COLO829 (cell line): Measurements from ENCODE around the gene EEF2K.
"Not testable (repeated sequence)": the region's sequence is repeated elsewhere in the genome, so short reads cannot be mapped to it uniquely, and the experiment has no call there.

ENCODE experiments used
- DNase-seq: peaks from one replicate; pipeline ENCODE4 v3.0.0; 2012; ENCODE audit warnings: low spot score

The EEF2K gene

DNA sequence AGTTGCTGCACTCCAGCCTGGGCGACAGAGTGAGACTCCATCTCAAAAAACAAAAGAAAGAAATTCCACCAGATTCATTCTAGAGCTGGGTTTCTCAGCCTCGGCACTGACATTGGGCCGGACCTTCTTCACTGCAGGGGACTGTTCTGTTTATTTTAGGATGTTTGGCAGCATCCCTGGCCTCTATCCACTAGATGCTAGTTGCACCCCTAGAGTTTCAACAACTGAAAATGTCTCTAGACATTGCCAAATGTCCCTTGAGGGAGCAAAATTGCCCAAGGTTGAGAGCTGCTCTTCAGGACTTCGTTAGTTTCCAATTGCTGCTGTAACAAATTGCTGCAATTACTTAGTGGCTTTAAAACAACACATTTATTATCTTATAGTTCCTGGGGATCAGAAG is 7.2 kb downstream of the EEF2K start:
- no peak for DNase-seq

DNA sequence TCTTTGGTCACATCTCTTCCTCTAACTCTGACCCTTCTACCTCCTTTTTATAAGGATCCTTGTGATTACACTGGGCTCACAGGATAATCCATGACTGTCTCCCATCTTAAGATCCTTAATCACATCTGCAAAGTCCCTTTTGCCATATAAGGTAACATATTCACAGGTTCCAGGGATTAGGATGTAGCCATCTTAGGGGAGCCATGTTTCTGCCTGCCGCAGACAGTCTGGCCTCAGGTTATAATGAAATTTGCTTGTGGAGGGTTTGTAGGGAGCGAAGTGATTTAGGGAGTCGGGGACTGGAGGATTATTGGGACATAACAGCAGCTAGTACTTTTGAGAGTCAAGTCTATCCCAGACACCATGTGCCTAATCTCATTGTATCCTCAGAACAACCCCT is 7.7 kb downstream of the EEF2K start:
- DNase-seq = no peak

DNA sequence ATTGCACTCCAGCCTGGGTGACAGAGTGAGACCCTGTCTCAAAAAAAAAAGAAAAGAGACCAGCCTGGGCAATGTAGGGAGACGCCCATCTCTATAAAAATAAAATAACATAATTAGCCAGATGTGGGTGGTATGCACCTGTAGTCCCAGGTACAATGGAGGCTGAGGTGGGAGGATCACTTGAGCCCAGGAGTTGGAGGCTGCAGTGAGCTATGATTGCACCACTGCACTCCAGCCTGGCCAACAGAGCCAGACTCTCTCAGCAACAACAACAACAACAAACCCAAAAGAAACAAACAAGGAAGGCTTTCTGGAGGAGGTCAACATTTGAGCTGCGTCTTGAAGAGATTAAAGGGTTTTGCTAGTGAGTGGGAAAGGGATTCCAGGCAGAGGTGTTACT is 8.3 kb downstream of the EEF2K start:
- no peak for DNase-seq

DNA sequence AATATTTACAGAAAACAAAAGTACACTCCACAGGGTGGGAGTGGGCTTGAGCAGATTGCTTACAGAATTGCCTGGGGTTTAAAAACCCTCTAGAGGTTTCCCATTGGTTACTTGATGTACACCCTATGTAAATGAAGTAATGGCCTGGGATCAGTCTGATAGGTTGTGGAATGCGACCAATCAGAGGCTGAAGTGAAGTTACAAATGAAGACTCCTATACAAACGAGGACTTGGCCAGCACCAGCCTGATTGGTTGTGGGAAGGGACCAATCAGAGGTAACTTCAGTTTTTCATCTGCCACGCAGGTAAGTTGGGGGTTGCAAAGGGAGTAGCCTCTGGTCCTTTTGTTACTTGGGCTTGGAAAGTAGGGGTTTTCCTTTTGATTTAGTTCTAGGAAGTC is 8.8 kb downstream of the EEF2K start:
- DNase-seq = no peak

DNA sequence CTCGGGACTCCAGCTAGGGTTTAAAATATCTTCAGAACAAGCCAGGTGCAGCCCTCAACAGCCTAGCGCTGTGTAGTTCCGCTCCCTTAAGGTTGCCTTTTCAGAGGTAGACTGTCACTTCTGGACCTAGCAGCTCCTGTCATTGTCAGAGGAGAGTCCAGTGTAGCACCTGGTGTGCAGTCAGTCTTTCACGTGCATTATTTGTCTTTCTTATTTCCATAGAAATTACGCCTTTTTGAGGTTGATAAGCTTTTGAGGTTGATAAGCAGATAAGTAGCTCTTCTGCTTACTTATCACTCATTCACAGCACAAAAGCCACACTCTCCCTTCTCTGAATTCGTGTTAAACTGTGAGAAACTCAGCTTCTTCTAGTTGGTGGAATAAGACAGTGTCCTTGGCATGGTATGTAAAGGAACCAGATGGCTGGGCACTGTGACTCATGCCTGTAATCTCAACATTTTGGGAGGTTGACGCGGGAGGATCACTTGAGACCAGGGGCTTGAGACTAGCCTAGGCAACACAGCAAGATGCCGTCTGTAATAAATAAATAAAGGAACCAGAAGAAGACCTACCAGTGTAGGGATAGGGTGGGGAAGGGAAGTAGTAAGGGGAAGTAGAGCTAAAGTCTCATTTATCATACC is 10.2 kb downstream of the EEF2K start:
- DNase-seq = no peak

DNA sequence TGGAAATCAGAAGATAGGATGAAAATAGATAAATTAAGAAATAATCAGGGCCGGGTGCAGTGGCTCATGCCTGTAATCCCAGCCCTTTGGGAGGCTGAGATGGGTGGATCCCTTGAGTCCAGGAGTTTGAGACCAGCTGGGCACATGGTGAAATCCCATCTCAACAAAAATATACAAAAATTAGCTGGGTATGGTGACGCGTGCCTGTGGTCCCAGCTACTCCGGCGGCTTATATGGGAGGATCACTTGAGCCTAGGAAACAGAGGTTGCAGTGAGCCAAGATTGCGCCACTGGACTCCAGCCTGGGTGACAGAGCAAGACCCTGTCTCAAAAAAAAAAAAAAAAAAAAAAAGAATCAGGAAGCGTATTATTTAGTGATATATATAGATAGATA is 10.8 kb downstream of the EEF2K start:
- DNase-seq = not testable (repeated sequence)

DNA sequence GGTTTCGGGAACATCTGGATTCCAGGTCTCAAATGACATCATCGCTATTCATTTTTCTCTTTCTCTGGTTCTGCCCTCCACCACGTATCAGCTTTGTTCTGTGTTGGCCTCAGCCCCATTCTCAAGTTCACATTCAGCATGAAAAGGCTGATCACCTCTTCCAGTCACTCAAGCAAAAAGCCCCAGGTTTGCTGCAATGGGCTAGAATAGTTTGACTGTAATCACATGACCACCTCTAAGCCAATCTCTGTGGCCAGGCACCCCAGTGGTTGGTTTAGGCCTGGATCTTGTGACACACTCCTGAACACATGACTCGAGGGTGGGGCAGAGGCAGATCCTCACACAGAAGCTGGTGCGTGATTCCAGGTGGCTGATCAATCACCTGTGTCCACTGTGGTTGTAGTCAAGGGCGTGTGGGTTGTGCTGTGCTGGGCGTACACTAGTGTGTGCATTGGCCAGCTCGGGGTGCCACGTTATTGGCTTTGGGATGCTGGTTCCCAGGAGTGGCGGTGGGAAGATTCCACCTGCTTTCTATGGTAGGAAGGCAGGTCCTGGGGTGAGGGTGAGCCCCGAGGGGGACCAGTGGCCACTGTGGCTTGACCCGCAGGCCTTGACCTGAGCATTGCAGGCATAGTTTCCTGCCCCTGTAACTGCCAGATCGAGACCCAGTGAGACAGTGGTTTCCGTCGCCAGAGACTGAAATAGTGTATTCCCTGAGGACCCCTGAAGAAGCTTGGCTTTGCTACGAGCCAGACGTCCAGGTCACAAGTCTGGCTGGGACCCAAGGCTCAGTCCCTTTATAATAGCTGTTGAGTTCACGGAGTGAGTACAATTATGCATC is 12.0 kb downstream of the EEF2K start:
- no peak for DNase-seq

DNA sequence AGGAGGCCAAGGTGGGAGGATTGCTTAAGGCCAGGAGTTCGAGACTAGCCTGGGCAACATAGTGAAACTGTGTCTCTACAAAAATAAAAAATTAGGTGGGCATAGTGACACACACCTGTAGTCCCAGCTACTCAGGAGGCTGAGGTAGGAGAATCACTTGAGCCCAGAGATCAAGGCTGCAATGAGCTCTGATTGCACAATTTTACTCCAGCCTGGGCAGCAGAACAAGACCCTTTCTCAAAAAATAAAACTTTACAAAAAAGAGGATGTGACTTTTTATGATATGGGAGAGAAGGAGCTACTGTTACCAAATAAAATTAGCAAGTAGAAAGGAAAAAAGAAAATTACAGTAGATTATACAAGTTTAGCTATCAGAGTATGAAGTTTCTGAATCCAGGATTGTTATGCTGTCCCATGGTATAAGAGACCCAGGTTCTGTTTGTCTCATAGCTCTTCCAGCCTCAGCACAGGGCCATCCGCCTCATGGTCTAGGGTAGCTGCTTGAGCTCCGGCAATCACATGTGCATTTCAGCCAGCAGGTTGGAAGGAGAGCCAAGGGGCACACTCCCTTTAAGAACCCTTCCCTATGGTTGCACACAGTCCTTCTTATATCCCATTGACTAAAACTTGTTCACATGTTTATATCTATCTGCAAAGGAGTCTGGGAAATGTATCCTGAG is 13.5 kb downstream of the EEF2K start:
- DNase-seq = no peak

DNA sequence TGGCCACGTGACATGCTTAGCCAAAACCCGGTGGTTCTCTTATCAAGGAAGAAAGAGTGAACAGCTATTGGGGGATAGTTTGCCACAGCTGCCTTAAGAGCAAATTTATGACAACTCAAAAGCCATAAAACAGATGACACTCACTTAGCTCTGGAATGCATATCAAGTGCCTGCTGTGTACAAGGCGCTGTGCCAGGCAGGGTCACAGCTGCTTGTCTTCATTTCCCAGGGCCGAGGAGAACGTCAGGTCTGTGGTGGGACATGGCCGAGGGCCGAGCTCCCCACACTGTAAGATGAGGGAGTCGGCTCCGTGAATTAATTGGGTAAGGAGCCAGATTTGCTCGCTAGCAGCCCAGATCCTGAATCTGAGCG is 14.0 kb downstream of the EEF2K start:
- DNase-seq = no peak

DNA sequence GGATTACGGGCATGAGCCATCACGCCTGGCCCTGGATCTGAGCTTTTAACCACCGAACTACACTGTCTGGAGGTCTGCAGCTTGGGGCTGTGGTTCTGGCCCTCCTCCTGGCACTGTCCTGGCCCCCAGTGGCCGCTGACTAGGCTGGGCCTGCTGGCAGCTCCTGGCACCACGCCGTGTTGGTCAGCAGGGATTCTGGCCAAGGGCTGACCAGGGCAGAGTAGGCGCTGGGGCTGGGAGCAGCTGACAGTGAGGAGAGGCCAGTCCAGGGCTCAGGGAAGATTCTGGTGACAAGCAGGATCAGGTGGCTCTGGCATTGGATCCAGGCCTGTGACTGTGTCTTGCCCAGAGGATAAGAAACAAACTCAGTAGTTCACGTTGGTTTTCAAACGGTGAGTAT is 14.6 kb downstream of the EEF2K start:
- DNase-seq = no peak

DNA sequence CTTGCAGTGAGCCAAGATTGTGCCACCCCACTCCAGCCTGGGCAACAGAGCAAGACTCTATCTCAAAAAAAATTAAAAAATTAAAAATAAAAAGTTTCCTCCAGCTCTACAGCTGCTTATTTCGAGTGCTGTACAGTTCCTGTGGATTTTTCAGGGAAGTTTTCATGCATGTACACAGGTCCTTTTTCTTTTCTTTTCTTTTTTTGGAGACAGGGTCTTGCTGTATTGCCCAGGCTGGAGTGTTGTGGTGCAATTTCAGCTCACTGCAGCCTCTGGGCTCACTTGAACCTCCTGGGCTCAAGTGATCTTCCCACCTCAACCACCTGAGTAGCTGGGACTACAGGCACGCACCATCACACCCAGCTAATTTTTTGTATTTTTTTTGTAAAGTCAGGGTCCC is 15.9 kb downstream of the EEF2K start:
- no peak for DNase-seq

DNA sequence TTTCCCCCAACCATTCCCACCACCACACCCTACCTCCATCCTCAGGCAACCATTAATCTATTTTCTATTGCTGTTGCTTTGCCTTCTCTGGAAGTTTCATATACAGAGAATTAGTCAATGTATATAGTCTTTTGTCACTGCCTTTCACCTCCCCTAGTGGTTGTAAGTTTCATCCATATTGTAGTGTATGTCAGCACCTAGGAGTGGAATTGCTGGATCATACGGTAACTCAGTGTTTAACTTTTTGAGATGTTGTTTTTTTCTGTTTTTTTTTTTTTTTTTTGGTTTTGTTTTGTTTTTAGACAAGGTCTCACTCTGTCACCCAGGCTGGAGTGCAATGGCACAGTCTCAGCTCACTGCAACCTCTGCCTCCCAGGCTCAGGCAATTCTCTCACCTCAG is 16.9 kb downstream of the EEF2K start:
- no peak for DNase-seq

DNA sequence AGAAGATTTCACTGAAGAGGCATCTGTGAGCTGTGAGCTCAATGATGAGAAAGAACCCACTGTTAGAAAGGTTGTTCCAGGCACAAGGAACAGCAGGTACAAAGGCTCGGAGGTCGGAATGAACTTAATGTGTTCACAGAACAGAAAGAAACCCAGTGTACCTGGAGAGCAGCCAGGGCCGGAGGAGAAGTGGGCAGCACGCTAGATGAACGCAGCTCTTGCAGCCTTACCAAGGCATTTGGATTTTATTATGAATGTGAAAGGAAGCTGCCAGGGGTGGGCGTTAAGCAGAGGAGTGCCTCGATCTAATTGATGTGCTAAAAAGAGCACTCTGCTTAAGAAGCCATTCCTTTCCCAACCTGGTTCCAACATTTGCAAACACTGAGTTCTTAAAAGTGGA is 19.0 kb downstream of the EEF2K start:
- no peak for DNase-seq

DNA sequence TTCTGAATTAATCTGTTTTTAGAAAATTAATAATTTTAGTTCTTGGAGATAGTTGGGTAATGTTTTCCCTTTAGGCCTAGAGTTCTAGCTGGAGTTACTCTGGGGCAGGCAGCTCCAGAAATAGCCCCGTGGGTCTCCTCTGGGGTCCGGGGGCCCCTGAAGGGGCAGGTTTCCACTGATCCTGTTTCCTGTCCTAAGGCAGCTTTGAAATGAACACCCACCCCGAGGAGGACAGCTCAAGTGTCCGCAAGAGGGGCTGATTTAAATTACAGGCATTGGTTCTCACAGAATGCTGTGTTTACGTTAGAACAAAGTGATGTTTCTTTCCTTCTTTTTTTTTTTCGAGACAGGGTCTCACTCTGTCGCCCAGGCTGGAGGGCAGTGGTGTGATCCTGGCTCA is 23.8 kb downstream of the EEF2K start:
- DNase-seq = no peak

DNA sequence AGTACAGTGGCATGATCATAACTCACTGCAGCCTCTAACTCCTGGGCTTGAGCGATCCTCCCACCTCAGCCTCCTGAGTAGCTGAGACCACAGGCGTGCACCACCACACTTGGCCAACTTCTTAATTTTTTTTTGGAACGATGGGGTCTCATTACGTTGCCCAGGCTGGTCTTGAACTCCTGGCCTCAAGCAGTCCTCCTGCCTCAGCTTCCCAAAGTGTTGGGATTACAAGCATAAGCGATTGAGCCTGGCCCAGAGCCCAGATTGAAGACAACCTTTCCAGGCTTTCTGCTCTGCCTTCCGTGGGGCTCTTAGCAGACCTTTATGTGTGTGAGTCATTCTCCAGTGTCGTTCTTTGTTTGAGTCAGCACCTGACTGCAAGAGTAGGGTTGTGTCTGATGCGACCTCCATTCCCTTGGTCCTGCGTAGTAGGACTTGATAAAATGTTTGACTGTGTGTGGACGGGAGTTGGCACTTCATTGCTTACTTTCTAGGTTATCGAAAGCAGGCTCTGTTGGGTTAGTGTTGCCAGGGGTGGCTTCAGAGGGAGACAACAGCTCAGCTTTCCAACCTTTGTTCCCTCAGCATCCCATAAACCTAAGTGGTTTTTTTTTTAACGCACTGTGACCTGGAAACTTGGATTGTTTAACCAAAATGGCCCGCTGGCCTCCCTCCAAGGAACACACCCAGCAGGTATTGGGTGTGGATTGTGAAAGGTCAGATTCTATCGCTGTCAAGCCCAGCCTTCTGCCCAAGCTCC is 26.4 kb downstream of the EEF2K start:
- DNase-seq = no peak

DNA sequence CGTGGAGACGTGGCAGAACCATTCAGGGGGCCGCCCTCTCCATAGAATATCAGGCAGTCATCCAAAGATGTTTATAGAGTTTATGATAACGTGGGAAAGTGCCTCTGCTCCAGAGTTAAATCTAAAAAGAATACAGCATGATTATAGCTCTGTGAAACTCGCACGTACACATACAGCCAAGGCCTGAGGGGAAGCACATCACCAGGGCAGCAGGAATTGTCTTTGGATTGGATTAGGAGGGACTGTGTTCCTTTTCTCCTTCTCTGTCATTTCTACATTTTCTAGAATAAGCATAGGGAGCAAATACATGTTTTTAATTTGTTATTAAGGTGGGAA is 26.9 kb downstream of the EEF2K start:
- DNase-seq = no peak

DNA sequence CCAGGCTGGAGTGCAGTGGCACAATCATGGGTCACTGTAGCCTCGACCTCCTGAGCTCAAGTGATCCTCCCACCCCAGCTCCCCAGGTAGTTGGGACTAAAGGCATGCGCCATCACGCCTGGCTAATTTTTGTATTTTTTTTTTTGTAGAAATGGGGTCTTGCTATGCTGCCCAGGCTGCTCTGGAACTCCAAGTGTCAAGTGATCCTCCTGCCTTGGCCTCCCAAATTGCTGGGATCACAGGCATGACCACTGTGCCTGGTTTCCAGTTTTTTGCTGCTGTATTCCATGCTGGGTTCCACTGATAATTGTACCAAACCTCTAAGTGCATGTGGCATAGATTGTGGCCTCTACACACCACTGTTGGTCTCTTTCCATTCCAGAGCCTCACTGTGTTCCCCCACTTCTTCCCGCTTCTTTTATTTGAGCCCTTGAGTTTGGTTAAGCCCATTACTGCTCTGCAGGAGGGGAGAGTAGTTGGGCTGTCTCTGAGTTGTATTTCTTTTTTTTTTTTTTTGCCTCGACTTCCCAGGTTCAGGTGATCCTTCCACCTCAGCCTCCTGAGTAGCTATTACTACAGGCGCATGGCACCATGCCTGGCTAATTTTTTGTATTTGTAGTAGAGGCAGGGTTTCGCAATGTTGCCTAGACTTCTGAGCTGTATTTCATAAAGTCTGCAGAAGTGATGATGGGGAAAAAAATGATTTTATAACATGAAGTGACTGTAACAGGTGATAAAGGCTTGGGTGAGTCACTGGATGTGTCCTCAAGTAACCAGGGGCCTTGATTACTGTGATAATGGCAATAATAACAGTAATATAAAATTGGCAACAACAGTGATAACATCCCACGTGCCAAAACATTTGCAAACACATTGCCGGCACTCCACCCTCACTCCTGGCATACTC is 30.0 kb downstream of the EEF2K start:
- DNase-seq = no peak

DNA sequence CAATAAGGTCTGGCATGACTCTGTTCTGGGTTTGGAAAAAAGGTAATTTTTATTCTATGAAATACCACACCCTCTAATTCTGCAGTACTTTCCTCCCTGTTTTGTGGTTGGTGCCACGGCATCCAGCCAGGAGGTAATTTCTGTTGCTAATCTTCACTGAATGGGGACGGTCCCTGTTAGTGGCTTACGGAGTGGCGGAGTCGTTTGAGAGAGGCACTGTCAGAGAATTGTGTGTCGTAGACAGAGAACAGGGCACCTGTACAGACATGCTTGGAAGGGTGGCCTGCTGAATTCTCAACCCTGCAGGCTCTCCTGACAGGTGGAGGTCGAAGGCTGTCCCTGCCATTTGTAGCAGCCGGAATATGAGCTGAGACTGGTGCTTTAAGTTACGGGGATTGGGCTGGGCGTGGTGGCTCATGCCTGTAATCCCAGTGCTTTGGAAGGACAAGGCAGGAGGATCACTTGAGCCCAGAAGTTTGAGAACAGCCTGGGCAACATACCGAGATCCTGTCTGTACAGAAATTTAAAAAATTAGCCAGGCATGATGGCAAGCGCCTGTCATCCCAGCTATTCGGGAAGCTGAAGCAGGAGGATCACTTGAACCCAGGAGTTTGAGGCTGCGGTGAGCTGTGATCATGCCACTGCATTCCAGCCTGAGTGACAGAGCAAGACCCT is 33.2 kb downstream of the EEF2K start:
- DNase-seq = no peak

DNA sequence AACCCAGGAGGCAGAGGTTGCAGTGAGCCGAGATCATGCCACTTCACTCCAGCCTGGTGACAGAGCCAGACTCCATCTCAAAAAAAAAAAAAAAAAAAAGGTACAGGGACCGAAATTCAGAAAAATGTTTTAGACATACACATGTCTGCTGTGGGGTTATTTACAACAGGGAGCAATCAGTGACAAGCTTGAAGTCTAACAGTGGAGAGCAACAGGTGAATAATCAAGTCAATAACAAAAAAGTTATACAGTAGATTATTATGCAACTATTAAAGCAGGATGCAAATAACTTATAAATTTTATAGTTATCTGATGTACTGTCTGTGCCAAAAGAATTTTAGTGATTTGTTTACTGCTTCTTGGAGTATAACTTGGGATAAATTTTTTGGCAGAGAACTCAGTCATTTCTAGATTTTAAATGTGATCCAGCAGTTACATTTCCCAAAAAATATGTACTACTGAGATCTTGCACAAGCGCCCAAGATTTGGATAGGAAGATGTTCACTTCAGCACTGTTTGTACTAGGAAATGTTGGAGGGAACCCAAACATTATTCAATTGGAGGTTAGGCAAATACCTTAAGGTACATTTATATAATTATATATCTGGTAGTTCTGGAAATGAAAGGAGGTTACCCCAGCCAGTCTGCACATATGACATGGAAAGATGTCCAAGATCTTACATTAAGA is 34.1 kb downstream of the EEF2K start:
- no peak for DNase-seq

DNA sequence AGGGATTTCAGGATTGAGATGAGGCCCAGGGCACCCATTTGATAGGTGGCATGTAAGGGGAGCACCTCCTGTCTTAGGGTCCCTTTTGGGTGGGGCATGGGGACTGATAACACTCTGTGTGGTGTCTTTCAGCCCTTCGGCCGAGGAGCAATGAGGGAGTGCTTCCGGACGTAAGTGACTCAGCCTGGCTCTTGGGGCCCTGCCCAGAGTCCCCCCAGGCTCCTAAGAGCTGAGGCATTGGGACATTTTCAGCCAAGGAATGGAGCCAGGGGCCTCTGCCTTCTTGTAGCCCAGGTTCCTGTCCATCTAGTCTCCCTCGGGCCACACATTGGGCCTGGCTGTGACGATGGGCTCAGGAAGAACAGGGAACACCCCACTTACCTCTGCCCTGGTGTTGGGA is 44.4 kb downstream of the EEF2K start:
- DNase-seq = no peak

DNA sequence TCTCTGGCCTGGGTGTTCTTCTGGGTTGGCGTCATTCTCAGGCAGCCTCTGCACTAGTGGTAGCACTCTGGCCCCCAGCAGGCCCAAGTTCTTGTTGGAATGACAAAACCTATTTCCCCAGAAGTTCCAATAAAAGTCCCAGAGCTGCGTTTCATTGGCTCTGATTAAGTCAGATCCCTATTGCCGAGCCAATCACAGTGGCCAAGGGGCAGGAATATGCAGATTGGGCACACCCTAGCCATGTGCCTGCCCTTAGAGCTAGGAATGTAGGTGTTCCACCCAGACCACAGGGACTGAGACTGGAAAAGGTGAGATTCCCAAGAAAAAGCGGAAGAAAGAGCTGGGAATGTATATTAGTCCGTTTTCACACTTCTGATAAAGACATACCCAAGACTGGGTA is 46.2 kb downstream of the EEF2K start:
- DNase-seq = no peak
